SW 1271 (cell line): Measurements from ENCODE around the gene CCDC152.

Experiments
- DNase-seq, 2 experiments: peaks; one replicate each; lab custom pipeline; 2025; lab: John Stamatoyannopoulos, UW

CCDC152 gene

GRCh38 chr5:42781584-42781983 lies 25.0 kb downstream of the CCDC152 start:
- DNase-seq: no peak

- DNase-seq: no peak
Observed at GRCh38 chr5:42784132-42784531, 27.5 kb downstream of the CCDC152 start.

GRCh38 chr5:42785756-42786155 lies 29.1 kb downstream of the CCDC152 start:
- no peak for DNase-seq

GRCh38 chr5:42787073-42787472 lies 30.5 kb downstream of the CCDC152 start:
- no peak for DNase-seq

GRCh38 chr5:42787845-42788244 lies 31.2 kb downstream of the CCDC152 start:
- no peak for DNase-seq

- DNase-seq: no peak
Observed at GRCh38 chr5:42791151-42791550, 34.5 kb downstream of the CCDC152 start.

GRCh38 chr5:42798284-42799240 lies 41.9 kb downstream of the CCDC152 start:
- DNase-seq: no peak

- DNase-seq: no peak
Observed at GRCh38 chr5:42799241-42799608, 42.6 kb downstream of the CCDC152 start.

- DNase-seq: no peak
Observed at GRCh38 chr5:42799668-42800114, 43.1 kb downstream of the CCDC152 start.

- DNase-seq: no peak
Observed at GRCh38 chr5:42800748-42801330, 44.2 kb downstream of the CCDC152 start.

- DNase-seq: no peak
Observed at GRCh38 chr5:42801516-42802166, 45.0 kb downstream of the CCDC152 start.

- DNase-seq: no peak
Observed at GRCh38 chr5:42804717-42805339, 48.2 kb downstream of the CCDC152 start.

- no peak for DNase-seq
Observed at GRCh38 chr5:42806004-42806700, 49.5 kb downstream of the CCDC152 start.

GRCh38 chr5:42806701-42807262 lies 50.2 kb downstream of the CCDC152 start:
- DNase-seq: no peak

GRCh38 chr5:42807722-42808447 lies 51.3 kb downstream of the CCDC152 start:
- no peak for DNase-seq

GRCh38 chr5:42808888-42809611 lies 52.4 kb downstream of the CCDC152 start:
- DNase-seq: no peak

- DNase-seq: no peak
Observed at GRCh38 chr5:42810834-42811590, 54.4 kb downstream of the CCDC152 start.

- DNase-seq: no peak
Observed at GRCh38 chr5:42811591-42812446, 55.2 kb downstream of the CCDC152 start, which contains the start of gene SELENOP. Gene SELENOP (minus strand): TSS chr5:42811892. CDS start chr5:42808353, 3,539 bp downstream.
